H1 (cell line): ENCODE results near the gene MB. TPM values are rescaled to one million over a fixed set of nuclear protein-coding genes. Genes with fewer than 3 reads are reported as not detected.

ENCODE experiments used
- CTCF ChIA-PET: fragments of 300-600 bp; sonication (Branson Sonifier 250); formaldehyde crosslinking; loops from one replicate; lab custom pipeline; 2021; ENCODE audit not compliant: partially characterized antibody; lab: Charles Lee
- POLR2A ChIA-PET: fragments of 300-600 bp; sonication (Branson Sonifier 250); formaldehyde crosslinking; loops from one replicate; lab custom pipeline; 2021; ENCODE audit warnings: inconsistent platforms; ENCODE audit not compliant: partially characterized antibody; lab: Charles Lee
- DNase-seq, 2 experiments: peaks; one replicate each; pipeline versions ENCODE4 v3.0.0 to v3.0.0-alpha.2; 2010 to 2022; ENCODE audit warnings: low spot score in 2 of 2, low read depth in 1 of 2, mixed read lengths in 1 of 2
- FAIRE-seq: peaks from 2 replicates; lab custom pipeline; 2011; peaks lifted over from hg19 to GRCh38; lab: Jason Lieb, UNC
- H2AFZ ChIP-seq: 2 replicates; pipeline ENCODE4 v1.8.1; 2012; ENCODE audit warnings: low read length, inconsistent platforms
- H2AK5ac ChIP-seq: 2 replicates; pipeline ENCODE4 v1.6.1; 2013; ENCODE audit warnings: low read depth, low read length
- H2BK120ac ChIP-seq: replicated peaks from 2 replicates; pipeline ENCODE3; 2013; ENCODE audit warnings: low read depth, low read length, inconsistent platforms
- H2BK12ac ChIP-seq: 2 replicates; pipeline ENCODE4 v1.6.1; 2013; ENCODE audit warnings: low read depth, low read length
- H2BK15ac ChIP-seq: 2 replicates; pipeline ENCODE4 v1.6.1; 2013; ENCODE audit warnings: low read length
- H2BK20ac ChIP-seq: 2 replicates; pipeline ENCODE4 v1.6.1; 2013; ENCODE audit warnings: low read length
- H2BK5ac ChIP-seq: 2 replicates; pipeline ENCODE4 v1.6.1; 2013; ENCODE audit warnings: low read depth, low read length
- H3K14ac ChIP-seq: 2 replicates; pipeline ENCODE4 v1.6.1; 2013; ENCODE audit warnings: inconsistent platforms; ENCODE audit not compliant: insufficient read length
- H3K18ac ChIP-seq: 2 replicates; pipeline ENCODE4 v1.6.1; 2013; ENCODE audit warnings: low read length; ENCODE audit errors: extremely low read depth
- H3K23ac ChIP-seq: 2 replicates; pipeline ENCODE4 v1.6.1; 2013; ENCODE audit warnings: inconsistent platforms; ENCODE audit not compliant: insufficient read length
- H3K23me2 ChIP-seq: 2 replicates; pipeline ENCODE4 v1.6.1; 2013; ENCODE audit warnings: low read depth, low read length
- H3K27ac ChIP-seq: 2 replicates; pipeline ENCODE4 v1.6.1; 2011; ENCODE audit warnings: low read depth, low read length, inconsistent platforms
- H3K27me3 ChIP-seq, 4 experiments: replicated peaks in 1 of 4; 1 replicate in 1 of 4; 2 replicates in 3 of 4; pipeline versions ENCODE4 v1.6.1 to v1.8.1; 2011 to 2013; ENCODE audit warnings: low read length in 3 of 4, mild to moderate bottlenecking in 3 of 4, inconsistent platforms in 2 of 4, mixed read lengths in 2 of 4, moderate library complexity in 1 of 4; ENCODE audit not compliant: control insufficient read depth in 3 of 4, insufficient read depth in 3 of 4; ENCODE audit errors: extremely low read depth in 1 of 4
- H3K36me3 ChIP-seq, 4 experiments: 2 replicates each; pipeline versions ENCODE4 v1.6.1 to v1.8.1; 2011 to 2013; ENCODE audit warnings: mild to moderate bottlenecking in 4 of 4, low read length in 3 of 4, moderate library complexity in 2 of 4, control low read depth in 1 of 4, inconsistent platforms in 1 of 4; ENCODE audit not compliant: insufficient read depth in 4 of 4, control insufficient read depth in 2 of 4
- H3K4ac ChIP-seq: replicated peaks from 2 replicates; pipeline ENCODE3; 2013; ENCODE audit warnings: low read length, low read depth, mixed read lengths, inconsistent platforms; ENCODE audit not compliant: insufficient read length
- H3K4me1 ChIP-seq, 4 experiments: replicated peaks in 1 of 4; 1 replicate in 1 of 4; 2 replicates in 3 of 4; pipeline versions ENCODE4 v1.6.1 to v1.8.1; 2011 to 2013; ENCODE audit warnings: low read length in 3 of 4, inconsistent platforms in 2 of 4, mixed read lengths in 1 of 4; ENCODE audit not compliant: insufficient read depth in 4 of 4, control insufficient read depth in 3 of 4
- H3K4me2 ChIP-seq, 2 experiments: 2 replicates each; pipeline versions ENCODE4 v1.6.1 to v1.8.1; 2011 to 2013; ENCODE audit warnings: low read depth in 2 of 2, low read length in 2 of 2, control low read depth in 1 of 2, inconsistent platforms in 1 of 2, mild to moderate bottlenecking in 1 of 2; ENCODE audit not compliant: insufficient read depth in 1 of 2
- H3K4me3 ChIP-seq, 4 experiments: fragments of 200-600, 300-600 bp in 1 of 4; sonication (generic), shearing (Covaris generic), sonication (Bioruptor Twin) in 1 of 4; 2 replicates each; pipeline versions ENCODE4 v1.5.1 to v1.8.1; 2011 to 2016; ENCODE audit warnings: low read length in 4 of 4, low read depth in 3 of 4, control low read depth in 2 of 4, inconsistent platforms in 2 of 4, mild to moderate bottlenecking in 2 of 4, mixed read lengths in 1 of 4, moderate library complexity in 1 of 4; ENCODE audit not compliant: insufficient read depth in 2 of 4; ENCODE audit errors: extremely low read depth in 1 of 4
- H3K56ac ChIP-seq: replicated peaks from 2 replicates; pipeline ENCODE3; 2013; ENCODE audit warnings: low read depth, mild to moderate bottlenecking, mixed read lengths, low read length, inconsistent platforms; ENCODE audit not compliant: insufficient read length
- H3K79me1 ChIP-seq: 2 replicates; pipeline ENCODE4 v1.6.1; 2013; ENCODE audit warnings: low read depth, low read length, control low read depth
- H3K79me2 ChIP-seq, 2 experiments: 2 replicates each; pipeline versions ENCODE4 v1.6.1 to v1.8.1; 2012 to 2013; ENCODE audit warnings: low read length in 2 of 2, mild to moderate bottlenecking in 2 of 2, inconsistent platforms in 1 of 2; ENCODE audit not compliant: insufficient read depth in 2 of 2, control insufficient read depth in 1 of 2
- H3K9ac ChIP-seq, 4 experiments: replicated peaks in 1 of 4; 1 replicate in 1 of 4; 2 replicates in 3 of 4; pipeline versions ENCODE4 v1.6.1 to v1.8.1; 2011 to 2013; ENCODE audit warnings: low read depth in 3 of 4, low read length in 3 of 4, control low read depth in 2 of 4, mild to moderate bottlenecking in 2 of 4, moderate library complexity in 2 of 4, inconsistent platforms in 1 of 4; ENCODE audit errors: extremely low read depth in 1 of 4
- H3K9me3 ChIP-seq, 2 experiments: 2 replicates each; pipeline versions ENCODE4 v1.6.1 to v1.8.1; 2012 to 2013; ENCODE audit warnings: mild to moderate bottlenecking in 2 of 2, moderate library complexity in 2 of 2, control low read depth in 1 of 2, inconsistent platforms in 1 of 2, low read depth in 1 of 2, low read length in 1 of 2, mixed read lengths in 1 of 2; ENCODE audit not compliant: insufficient read depth in 2 of 2
- H4K20me1 ChIP-seq, 2 experiments: replicated peaks in 1 of 2; 2 replicates each; pipeline versions ENCODE3 to v1.8.1; 2011 to 2013; ENCODE audit warnings: inconsistent platforms in 2 of 2, low read length in 2 of 2, mild to moderate bottlenecking in 1 of 2; ENCODE audit not compliant: insufficient read depth in 2 of 2, control insufficient read depth in 1 of 2
- H4K5ac ChIP-seq: 2 replicates; pipeline ENCODE4 v1.6.1; 2013; ENCODE audit warnings: low read length, low read depth, mixed read lengths, inconsistent platforms; ENCODE audit not compliant: insufficient read length
- H4K8ac ChIP-seq: 2 replicates; pipeline ENCODE4 v1.8.0; 2013; ENCODE audit warnings: mild to moderate bottlenecking, moderate library complexity, low read length, inconsistent platforms; ENCODE audit not compliant: insufficient read depth; ENCODE audit errors: extremely low read depth
- H4K91ac ChIP-seq: replicated peaks from 2 replicates; pipeline ENCODE3; 2013; ENCODE audit warnings: low read length, mixed read lengths, inconsistent platforms; ENCODE audit not compliant: insufficient read length
- BRCA1 ChIP-seq: IDR thresholded peaks from 2 replicates; pipeline ENCODE4 v1.6.1; 2012; ENCODE audit warnings: low read depth, low read length, improper control_type of control experiment
- NRF1 ChIP-seq: IDR thresholded peaks from 2 replicates; pipeline ENCODE4 v1.6.1; 2011; ENCODE audit warnings: mild to moderate bottlenecking, low read depth, low read length, improper control_type of control experiment
- WGBS, 2 experiments: shearing (Covaris generic) in 1 of 2; methylation state at CpG; one replicate each; pipeline versions ENCODE4 v1.1.6 to v1.1.7; 2013 to 2015; ENCODE audit warnings: low lambda C conversion rate in 2 of 2, mixed read lengths in 2 of 2, inconsistent platforms in 1 of 2, low coverage in 1 of 2, missing lambda C conversion rate in 1 of 2; ENCODE audit not compliant: insufficient replicate concordance in 2 of 2, insufficient coverage in 1 of 2, insufficient read length in 1 of 2; ENCODE audit errors: extremely low coverage in 1 of 2, missing lambda C conversion rate in 1 of 2; 5-methylcytosine and 5-hydroxymethylcytosine counted together
- polyA plus RNA-seq, 7 experiments: library from polyadenylated mRNA; depleted of rRNA in 3 of 7; stranded (reverse) in 5 of 7; unstranded in 2 of 7; fragments of >200 nt in 5 of 7; fragments of 200-250 nt in 2 of 7; gene quantifications; 1 replicate in 5 of 7; 2 replicates in 1 of 7; 4 replicates in 1 of 7; pipeline versions ENCODE4 v1.2.1 to v1.2.3, GENCODE V29; 2011 to 2013; ENCODE audit warnings: missing spikeins in 2 of 7, mixed read lengths in 2 of 7
- total RNA-seq: library from RNA; stranded (reverse); fragmentation: NEBNext Ultra II Directional; extraction: Animal tissue kit (Norgen Biotek cat#: 25700); gene quantifications from 2 replicates; pipeline ENCODE4 v1.2.1, GENCODE V29; 2021

Gene MB
- total and polyA plus RNA-seq, 2 of the 8 experiments (the other 6 are each of a cell fraction or from before 2014, with no cell fraction given) = 1.5 TPM; not detected in 1

DNA sequence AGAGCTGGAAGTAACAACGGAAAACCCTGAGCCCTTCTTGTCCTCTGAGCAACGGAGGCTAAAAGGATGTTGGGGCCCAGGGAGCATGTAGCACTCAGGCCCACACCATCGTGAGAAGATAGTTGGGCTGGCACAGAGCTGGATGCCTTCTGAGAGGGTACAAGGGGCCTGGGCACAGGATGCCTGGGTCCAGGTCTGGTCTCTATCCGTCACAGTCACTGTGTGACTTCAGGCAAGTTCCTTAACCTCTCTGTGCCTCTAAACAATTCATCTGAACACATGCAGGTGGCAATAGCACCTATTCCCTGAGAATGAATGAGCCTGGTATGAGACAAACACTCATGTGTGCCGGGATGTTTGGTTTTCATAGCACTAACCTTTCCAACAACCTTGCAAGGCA is 29.2 kb downstream of the MB start:
- Histone ChIP-seq H4K91ac (no peak overlapping the region), H3K4me1 (peaks cover 0 to 11% (median 0%) of the 10 kb centered on the region in 4 experiments; a peak in 2 of 7 replicates), H3K36me3 (no peaks in the 10 kb centered on the region), H2AK5ac (no peak overlapping the region), H2BK5ac (no peak overlapping the region), H2BK15ac (no peak overlapping the region), H2BK120ac (no peak overlapping the region), H3K27me3 (no peaks in the 10 kb centered on the region; a peak in 1 of 7 replicates), H4K20me1 (no peaks in the 10 kb centered on the region), H3K27ac (no peak overlapping the region), H3K4me3 (no peak overlapping the region), H2AFZ (no peak overlapping the region), H3K23me2 (no peaks in the 10 kb centered on the region), H2BK20ac (no peak overlapping the region), H3K4me2 (no peak overlapping the region), H3K56ac (no peak overlapping the region), H3K4ac (no peak overlapping the region), H3K23ac (no peak overlapping the region), H3K14ac (no peak overlapping the region), H3K9me3 (no peaks in the 10 kb centered on the region), H3K79me2 (no peaks in the 10 kb centered on the region), H2BK12ac (no peak overlapping the region), H3K9ac (no peak overlapping the region), H3K18ac (no peak overlapping the region), H4K8ac (no peak overlapping the region), H4K5ac (no peak overlapping the region), H3K79me1 (no peaks in the 10 kb centered on the region)
- DNase-seq = no peak
- no peak for TF ChIP-seq BRCA1
- no peak for TF ChIP-seq NRF1
- ChIA-PET POLR2A (no interaction called here), CTCF (interaction anchor here (0.6 to 1.1 kb wide), 2 partner anchors 24 to 237 kb away, joined by 3 to 4 read pairs; no protein-coding TSS in a partner anchor)
- WGBS, 2 experiments = 81% methylated on average over 5 of the region's 5 CpGs; no CpG with 5 or more reads in 1 of the 2 experiments
- no peak for FAIRE-seq
